HG02623 (cell line): Measurements from ENCODE around the gene HSF4.
"Not testable (repeated sequence)": the region's sequence is repeated elsewhere in the genome, so short reads cannot be mapped to it uniquely, and the experiment has no call there.

ENCODE experiments used
- ATAC-seq: cut with Tn5 transposase; IDR thresholded peaks from one replicate; pipeline ENCODE4 v1.9.1; 2021; ENCODE audit warnings: moderate library complexity; ENCODE audit not compliant: unreplicated experiment

The HSF4 gene, protein sequence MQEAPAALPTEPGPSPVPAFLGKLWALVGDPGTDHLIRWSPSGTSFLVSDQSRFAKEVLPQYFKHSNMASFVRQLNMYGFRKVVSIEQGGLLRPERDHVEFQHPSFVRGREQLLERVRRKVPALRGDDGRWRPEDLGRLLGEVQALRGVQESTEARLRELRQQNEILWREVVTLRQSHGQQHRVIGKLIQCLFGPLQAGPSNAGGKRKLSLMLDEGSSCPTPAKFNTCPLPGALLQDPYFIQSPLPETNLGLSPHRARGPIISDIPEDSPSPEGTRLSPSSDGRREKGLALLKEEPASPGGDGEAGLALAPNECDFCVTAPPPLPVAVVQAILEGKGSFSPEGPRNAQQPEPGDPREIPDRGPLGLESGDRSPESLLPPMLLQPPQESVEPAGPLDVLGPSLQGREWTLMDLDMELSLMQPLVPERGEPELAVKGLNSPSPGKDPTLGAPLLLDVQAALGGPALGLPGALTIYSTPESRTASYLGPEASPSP

DNA sequence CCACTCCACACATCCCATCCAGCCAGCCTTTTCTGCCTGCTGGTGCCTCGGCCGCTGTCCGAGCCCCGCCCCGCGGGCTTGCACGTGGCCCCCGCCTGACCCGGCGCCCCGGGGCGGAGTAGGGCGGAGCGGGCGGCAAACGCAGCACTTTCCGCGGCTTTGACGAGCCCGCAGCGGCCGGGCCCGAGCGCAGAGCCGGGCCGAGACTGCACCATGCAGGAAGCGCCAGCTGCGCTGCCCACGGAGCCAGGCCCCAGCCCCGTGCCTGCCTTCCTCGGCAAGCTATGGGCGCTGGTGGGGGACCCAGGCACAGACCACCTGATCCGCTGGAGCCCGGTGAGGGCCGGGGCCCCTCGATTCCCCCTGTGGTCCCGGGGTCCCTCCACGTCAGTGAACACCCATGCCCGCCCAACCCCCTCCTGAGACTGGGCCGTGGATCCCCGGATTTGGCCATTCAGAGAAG, at the start of gene HSF4:
Gene HSF4, plus strand, starts transcription at position 147 of the 463 bp plus-strand sequence. Its CDS starts 67 bp downstream, at position 214.
- no peak for ATAC-seq

DNA sequence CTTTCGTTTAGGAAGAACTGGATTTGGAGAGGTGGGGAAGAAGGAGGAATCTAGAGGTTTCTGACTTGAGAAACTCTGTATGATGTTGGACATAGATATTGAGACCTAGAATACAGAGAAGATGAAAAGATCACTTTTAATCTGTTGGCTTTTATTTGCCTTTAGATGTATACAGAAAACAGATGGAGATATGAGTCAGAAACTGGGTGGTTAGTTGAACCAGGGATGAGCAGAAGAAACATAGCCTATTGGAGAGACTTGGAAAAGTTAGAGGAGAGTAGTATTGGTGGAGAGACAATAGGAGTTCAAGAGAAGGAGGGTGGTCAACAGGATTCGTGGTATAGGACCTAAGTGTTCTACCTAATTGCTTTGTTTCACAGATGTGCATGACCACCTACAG, 49.8 kb upstream of the HSF4 start:
- ATAC-seq, result no peak

DNA sequence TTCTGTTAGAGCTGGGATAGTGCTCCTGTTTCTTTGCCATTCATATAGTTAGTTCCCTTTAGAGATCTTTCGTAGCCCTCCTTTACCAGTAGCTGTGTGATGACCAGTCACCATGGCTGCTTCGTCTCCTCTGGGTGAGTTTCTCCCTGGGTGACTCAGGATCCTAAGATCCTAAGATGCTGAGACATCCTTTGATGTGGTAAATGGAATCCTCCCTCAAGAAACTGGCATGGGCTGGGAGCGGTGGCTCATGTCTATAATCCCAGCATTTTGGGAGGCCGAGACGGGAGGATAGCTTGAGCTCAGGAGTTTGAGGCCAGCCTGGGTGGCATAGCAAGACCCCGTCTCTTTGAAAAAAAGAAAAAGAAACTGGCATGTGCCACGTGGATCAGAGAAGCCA, 48.9 kb upstream of the HSF4 start:
- ATAC-seq, result no peak

DNA sequence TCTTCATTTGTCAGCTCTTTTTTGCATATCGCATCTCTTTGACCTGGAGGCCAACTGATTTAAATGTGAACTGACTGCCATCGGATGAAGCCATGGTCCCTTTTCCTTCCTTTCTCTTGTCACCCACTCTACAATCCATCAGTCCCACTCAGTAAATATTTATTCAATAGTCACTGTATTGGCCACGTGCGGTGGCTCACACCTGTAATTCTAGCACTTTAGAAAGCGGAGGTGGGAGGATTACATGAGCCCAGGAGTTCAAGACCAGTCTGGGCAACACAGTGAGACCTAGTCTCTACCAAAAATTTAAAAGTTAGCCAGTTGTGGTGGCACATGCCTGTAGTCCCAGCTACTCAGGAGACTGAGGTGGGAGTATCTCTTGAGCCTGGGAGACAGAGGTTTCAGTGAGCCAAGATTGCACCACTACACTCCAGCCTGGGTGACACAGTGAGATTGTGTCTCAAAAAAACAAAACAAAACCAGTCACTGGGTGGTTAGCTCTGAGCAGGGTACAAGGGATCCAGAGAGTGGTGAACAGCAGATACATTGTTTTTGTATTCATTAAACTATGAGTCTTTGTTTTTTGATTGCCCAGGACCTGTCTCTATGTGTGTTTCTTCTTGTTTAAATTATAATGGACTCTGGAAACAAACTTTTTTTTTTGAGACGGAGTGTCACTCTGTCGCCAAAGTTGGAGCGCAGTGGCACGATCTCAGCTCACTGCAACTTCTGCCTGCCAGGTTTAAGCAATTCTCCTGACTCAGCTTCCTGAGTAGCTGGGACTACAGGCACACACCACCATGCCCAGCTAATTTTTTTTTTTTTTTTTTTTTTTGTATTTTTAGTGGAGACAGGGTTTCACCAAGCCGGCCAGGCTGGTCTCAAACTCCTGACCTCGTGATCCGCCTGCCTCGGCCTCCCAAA, 47.9 kb upstream of the HSF4 start:
- no peak for ATAC-seq

DNA sequence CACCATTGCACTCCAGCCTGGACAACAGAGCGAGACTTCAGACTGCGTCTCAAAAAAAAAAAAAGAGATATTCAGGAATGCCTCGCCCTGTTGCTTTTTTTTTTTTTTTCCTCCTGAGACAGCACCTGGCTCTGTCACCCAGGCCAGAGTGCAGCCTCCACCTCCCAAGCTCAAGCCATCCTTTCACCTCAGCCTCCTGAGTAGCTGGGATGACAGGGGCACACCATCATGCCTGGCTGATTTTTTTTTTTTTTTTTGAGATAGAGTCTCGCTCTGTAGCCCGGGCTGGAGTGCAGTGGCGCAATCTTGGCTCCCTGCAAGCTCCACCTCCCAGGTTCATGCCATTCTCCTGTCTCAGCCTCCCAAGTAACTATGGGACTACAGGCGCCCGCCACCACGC, 46.8 kb upstream of the HSF4 start:
- ATAC-seq, result no peak

DNA sequence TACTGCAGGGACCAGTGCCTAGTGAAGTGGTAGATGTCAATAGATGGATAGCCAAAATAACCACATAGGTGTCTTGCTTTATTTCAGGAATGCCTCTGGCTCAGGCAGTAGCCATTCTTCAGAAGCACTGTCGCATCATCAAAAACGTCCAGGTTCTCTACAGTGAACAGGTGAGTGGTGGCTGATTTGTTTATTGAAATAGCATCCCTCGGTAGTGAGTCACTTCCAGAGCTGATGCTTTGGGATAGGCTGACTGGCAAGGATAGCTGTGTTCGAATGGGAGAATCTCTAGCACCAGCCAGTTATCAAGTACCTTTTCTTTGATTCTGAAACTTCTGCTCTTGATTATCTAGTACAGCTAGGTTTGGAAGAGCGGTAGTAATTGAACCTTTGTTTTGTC, 44.5 kb upstream of the HSF4 start:
- ATAC-seq, result no peak

DNA sequence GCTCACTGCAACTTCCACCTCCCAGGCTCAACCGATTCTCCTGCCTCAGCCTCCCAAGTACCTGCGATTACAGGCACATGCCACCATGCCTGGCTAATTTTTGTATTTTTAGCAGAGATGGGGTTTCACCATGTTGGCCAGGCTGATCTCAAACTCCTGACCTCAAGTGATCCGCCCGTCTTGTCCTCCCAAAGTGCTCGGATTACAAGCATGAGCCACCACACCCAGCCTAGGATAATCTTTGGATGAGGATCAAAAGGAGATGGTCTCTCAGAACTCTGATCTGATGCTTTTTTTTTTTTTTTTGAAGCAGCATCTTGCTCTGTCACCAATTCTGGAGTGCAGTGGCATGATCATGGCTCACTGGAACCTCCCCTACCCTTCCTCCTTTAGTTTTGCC, 41.7 kb upstream of the HSF4 start:
- not testable (repeated sequence) for ATAC-seq

DNA sequence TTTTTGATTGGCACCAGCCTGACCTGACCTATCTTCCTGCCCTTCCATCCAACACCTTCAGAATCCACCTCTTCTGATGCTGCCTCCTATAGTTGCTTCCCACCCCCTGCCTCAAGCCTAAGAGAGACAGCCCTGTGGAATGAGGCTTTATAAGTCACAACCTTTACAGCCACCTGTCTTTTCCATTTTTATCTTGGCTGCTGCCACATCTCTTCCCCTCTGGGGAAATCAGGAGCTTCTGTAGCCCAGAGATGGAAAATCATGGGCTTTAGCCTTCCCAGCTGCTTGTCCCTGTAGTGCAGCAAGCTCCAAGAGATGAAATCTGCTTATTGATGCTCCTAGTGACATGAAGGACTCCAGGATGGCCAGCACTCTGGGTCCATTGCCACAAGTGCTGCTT, 36.1 kb upstream of the HSF4 start:
- ATAC-seq, result no peak

DNA sequence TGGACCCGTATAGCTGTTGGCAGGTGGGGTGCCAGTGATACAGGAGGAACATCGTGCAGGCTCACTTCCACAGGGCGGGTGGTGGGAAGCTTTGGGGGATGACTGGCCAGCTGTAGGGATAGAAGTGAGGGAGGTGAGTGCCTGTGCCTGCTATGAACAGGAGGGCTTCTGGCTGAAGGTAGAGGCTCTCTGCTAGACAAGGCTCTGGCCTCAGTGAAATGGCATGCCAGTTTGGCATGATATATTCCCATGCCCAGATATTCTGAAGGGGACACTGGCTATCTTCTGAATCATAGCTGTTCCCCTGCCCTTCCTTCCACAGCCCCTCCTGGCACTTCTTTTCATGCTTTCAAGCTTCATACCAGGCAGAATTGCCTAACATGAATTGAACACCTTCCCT, 35.7 kb upstream of the HSF4 start:
- ATAC-seq, result no peak

DNA sequence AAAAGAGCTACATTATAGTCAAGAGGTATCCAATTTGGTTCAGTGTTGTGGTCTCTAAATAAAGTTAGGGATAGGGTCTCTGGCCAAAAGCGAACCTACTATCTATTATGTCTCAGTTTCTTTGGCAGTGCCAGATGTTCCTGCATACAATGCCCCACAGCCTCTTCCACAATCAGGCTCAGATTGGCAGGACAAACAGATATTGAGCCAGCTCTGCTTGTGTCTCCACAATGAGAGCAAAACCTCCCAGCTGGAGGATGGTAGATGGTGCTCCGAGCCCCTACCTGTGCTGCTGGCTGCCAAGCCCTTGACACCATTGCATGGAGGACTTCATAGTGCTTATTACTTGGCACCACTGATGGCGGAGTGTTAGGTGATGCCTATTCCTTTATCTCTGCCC, 35.1 kb upstream of the HSF4 start:
- ATAC-seq, result no peak

DNA sequence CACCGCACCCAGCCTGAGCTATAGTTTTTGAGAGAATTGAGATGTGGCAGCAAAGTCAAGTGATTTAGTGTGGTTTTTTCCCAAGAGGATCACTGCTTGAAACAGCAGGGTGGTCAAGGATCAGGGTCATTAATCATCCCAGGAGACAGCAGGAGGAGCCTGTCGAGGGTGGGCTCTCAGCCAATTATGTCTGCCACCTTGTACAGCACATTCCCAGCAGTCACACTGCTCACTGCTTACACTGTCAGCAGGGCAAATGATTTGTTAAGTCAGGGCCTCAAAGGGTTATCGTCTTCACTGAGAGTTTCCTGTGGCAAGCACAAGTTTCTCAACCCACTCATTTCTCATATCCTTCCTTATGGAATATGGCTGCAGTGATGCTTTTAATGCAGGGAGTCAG, 26.9 kb upstream of the HSF4 start:
- no peak for ATAC-seq

DNA sequence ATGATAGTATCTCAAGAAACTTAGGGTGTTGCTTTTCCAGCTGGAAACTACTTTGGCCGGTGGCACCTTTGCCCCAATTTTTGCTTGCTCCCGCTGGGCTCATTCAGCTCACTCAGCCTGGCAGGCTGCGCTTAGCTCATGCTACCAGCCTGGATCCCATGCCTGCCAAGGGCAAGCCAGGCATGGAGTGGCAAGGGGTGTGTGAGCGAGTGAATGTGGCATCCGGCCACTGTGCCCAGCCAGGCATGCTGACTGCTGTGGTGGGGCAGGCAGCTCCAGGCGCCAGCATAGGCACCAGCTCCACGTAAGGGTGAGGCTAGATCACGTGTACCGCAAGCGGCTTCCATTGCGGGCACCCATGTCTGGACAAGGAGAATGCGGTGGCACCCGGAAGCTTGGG, 23.2 kb upstream of the HSF4 start:
- no peak for ATAC-seq

DNA sequence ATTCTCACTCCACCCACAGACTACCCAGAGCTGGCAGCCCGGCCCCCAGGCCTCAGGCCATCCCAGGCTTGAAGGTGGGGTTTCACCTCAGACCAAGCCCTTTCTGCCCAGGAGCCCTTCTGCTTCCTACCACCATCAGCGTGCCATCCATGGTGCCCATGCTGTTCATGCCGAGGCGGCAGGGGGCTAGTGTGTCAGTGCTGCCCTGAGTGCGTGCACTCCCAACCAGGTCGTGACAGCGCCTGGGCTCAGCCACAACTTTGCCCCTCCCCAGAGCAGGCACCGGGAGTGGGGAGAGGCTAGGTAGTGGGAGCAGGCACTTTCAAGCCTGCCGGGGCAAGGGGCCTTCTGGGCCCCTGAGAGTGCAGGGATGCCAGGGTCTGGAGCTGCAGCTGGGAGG, 22.2 kb upstream of the HSF4 start:
- ATAC-seq, result no peak

DNA sequence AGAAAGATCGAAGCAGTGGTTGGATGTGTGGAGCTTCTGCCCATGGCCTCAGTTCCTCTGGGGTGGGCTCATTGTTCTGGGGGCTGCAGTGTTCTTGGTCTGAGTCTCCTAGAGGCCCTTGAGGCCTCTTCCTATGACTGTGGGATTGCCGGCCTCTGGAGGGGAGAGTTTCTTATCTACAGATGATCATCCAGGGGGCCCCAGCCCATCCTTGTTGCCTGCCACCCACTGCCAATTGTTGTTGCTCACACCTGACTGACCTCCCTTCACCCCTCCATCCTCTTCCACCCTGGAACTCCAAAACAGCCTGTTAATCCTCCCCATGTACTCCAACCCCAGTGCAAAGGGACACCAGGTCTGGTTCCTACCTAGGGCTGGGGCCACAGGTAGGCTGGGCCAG, 19.6 kb upstream of the HSF4 start:
- ATAC-seq, result no peak

DNA sequence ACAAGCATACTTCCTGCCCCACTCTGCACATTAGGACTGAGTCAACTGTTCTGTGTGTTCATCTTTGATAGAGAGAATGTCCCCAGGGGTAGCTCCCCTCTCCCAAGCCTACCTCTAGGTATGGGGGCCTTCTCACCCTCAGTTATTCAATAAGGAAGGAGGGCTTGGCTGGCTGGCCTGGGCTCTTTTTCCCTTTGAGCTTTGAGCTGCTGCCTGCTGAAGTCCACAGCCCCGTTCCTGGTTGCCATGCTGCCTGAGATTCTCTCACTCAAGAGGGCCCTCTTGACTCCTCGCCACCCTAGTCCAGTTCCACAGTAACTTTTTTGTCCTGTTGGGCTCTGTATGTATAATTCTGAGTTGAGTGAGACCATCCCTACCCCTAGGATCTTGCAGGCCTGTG, 18.8 kb upstream of the HSF4 start:
- no peak for ATAC-seq

DNA sequence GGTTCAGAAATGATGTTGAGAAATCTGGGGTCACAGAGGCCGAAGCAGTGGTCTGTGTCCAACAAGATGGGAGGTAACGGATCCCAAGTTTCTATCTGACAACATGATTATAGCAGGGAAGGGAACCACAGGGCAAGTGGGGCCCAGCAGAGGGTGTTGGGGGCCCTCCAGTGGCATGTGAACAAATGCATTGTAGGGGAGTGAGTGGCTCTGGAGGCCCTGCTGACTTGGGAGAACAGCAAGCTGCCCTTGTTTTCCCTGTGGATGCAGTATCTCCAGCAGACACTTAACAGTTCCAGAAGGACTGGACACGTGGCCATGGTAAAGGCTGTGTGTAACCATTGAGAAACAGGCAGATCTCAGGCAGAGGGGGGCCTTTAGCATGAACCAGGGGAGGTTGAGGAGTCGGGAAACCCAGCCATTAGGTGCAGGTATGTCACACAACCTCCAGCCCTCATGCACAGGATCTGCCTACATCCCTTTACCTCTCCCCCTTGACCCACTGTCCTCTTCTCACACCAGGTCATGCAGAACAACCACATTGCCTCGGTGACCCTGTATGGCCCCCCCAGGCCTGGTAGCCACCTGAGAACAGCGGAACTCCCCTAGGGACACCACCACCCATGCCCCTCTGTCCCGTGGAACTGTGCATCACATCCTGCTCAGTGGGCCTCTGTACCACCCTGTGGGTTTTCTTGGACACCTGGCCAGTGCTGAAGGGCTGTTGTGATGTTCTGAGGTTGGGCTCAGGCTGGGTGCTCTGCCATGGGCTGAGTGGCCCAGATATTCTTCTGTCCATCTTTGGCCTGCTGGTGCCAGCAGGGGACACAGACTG, 17.8 kb upstream of the HSF4 start:
- no peak for ATAC-seq

DNA sequence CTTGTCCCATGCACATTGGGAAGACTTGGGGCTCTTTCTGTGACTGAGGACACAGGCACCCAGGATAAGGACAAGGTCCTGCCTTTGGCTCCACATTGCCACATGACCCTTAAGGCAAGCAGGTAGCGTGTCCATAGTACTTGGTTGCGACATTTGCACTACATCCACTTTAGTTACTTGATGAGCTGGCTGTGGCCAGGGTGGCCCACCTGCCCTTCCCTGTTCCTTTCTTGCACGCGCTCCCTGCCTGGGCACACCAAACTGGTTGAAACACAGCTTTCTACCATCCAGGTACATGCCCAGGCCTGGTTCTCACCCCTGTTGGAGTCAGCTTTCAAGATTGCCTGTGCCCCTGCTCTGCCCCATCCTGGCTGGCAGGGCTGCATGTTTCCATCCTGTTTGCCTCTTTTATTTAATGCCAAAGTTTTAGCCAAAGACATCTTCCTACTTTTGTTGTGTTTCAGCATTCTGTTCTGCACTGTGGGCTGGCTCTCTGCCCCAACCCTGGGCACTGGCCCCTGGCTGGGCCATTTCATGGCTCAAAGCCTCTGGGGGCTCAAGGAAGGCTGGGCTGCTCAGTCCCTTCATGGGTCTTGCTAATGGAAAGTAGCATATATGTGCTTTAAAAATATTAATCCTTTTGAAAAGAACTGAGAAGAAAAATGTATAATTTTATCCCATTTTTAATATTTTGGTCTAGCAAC, 17.0 kb upstream of the HSF4 start:
- ATAC-seq, result no peak

DNA sequence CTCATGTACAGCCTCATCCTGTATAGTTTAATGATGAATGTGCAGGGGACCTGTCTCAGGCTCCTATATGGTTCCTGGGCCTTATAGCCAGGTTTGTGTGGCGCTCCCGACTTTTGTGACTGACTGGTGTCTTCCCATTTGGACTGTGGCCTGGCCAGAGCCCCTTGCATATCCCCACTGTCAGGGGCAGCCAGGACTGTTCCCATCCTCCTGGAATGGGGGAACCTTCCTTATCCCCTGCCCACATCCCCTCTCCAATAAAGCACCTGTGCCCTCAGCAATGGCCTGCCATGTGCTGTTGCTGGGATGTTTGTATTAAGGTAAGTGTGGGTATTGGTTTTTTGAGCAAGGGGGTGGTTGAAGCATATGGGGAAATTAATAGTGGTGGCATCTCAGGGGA, 16.3 kb upstream of the HSF4 start:
- no peak for ATAC-seq

DNA sequence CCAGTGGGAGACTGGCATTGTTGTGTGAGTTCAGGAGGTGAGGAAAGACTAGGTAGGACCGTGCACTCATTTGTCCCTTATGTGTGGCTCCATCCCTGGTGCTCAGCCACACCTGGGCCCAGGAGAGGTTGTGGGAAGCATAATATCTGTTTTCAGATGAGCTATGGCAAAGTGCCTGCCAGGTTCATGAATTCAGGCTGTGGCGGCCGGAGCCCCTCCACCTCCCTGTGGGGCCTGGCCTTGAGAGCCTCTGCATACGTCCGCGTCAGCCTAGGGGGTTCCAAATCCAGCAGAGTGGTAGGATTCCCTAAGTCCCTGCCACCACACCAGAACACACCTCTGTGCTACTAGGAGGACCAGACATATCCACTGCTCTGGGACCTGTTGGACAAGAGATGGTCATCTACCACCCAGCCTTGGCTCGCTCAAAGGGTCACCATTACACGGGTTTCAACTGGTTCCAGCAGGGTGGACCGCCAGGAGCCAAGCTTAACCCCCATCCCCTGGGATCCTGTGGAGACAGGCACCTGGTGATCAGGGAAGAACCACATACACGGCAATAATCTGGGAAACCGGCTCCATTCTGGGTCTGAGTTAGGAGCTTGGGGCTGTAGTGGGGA, 15.8 kb upstream of the HSF4 start:
- ATAC-seq, result no peak
